Mesodermal cell (in vitro differentiated cells): ENCODE measurements around the gene RASGRP1.
"Not testable (repeated sequence)": the region's sequence is repeated elsewhere in the genome, so short reads cannot be mapped to it uniquely, and the experiment has no call there.

Experiments
- H3K27ac ChIP-seq: 2 replicates; pipeline ENCODE4 v1.7.0; 2013; ENCODE audit warnings: mild to moderate bottlenecking, low read depth, low read length, moderate library complexity; ENCODE audit not compliant: severe bottlenecking
- H3K36me3 ChIP-seq: 2 replicates; pipeline ENCODE4 v1.7.1; 2013; ENCODE audit warnings: mild to moderate bottlenecking, low read length, moderate library complexity; ENCODE audit not compliant: control insufficient read depth, insufficient read depth
- H3K4me1 ChIP-seq: one replicate; pipeline ENCODE4 v1.7.1; 2013; ENCODE audit warnings: mild to moderate bottlenecking, low read length; ENCODE audit not compliant: insufficient read depth, control insufficient read depth, poor library complexity, severe bottlenecking
- H3K4me3 ChIP-seq: 2 replicates; pipeline ENCODE4 v1.7.0; 2013; ENCODE audit warnings: low read length, control low read depth, mild to moderate bottlenecking; ENCODE audit not compliant: insufficient read depth, poor library complexity, severe bottlenecking; ENCODE audit errors: extremely low read depth
- H3K9me3 ChIP-seq: 2 replicates; pipeline ENCODE4 v1.7.1; 2013; ENCODE audit warnings: mild to moderate bottlenecking, low read length, moderate library complexity; ENCODE audit not compliant: control insufficient read depth
- WGBS, 2 experiments: methylation state at CpG; one replicate each; pipeline ENCODE4 v1.1.5; 2013; ENCODE audit warnings: missing lambda C conversion rate in 2 of 2; ENCODE audit not compliant: insufficient coverage in 2 of 2; 5-methylcytosine and 5-hydroxymethylcytosine counted together

The RASGRP1 gene

DNA sequence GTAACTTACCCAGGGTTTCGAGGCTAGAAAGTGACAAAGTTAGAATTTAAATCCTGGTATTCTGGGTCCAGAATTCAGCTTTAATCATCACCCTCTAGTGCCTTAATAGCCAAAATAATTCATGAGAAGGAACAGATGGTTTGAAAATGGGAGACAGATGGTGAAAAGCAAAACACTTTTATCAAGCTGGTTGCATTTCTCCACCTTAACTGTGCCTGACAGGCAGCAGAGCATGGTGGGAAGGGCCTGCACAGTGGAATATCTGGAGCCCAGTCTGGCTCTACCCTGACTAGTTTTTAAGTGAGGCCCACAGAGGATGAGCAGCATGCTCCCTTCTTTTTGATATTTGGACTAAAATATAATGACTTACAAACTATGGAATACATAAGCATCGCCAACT, 35.6 kb upstream of the RASGRP1 start:
- Histone ChIP-seq H3K4me3 (no peak overlapping the region), H3K27ac (no peak overlapping the region), H3K9me3 (no peaks in the 10 kb centered on the region), H3K4me1 (no peaks in the 10 kb centered on the region), H3K36me3 (no peaks in the 10 kb centered on the region)
- WGBS, 2 experiments: no CpG with 5 or more reads among the region's 2 CpGs

DNA sequence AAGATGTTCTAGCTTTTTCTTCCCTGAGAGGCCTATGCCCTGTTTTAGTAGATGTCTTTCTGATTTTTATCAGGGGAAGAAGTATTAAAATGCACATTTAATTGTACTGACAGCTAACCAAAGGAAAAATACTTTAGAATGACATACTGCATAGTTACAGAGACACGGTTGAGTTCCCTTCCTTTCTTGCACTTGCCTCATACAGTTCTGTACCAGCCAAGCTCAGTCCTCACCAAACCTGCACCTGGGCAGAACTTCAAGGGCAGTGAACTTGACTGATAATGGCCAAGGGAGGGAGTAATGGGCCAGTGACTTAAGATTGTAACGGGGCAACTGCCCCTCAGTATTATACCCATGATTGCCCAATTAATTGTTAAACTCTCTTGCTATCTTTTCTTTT, 34.1 kb upstream of the RASGRP1 start:
- Histone ChIP-seq H3K4me3 (no peak overlapping the region), H3K4me1 (no peaks in the 10 kb centered on the region), H3K36me3 (no peaks in the 10 kb centered on the region), H3K27ac (no peak overlapping the region), H3K9me3 (no peaks in the 10 kb centered on the region)
- whole genome bisulfite sequencing, 2 experiments: 80 to 90% methylated on average over 1 to 2 of the region's 2 CpGs

DNA sequence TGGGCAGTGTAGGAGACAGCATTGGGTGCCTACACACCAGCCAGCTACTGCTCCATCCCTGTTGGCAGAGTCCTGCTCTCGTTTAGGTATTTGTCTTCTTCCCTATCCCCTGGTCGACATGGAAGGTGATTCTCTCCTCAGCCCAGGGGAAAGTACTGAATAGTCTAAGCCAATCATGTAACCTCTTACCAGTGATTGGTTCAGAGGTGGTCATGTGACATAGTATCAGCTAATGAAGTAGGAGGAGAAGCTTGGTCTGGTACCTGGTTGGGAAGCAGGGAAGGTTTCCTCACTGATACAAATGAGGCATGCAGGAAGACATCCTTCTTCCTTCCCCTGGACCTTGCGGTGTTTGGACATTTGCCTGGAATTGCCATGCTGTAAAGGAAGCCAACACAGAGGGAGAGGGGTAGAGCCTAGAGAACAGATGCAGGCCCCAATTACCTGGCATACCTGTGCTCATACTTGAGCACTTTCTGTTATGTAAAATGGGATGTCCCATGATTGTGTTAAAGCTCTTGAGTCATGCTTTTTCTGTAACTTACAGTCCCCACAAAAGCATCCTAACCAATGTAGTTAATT, 32.7 kb upstream of the RASGRP1 start:
- 85 to 100% methylated on average over 2 of the region's 3 CpGs for WGBS, 2 experiments

DNA sequence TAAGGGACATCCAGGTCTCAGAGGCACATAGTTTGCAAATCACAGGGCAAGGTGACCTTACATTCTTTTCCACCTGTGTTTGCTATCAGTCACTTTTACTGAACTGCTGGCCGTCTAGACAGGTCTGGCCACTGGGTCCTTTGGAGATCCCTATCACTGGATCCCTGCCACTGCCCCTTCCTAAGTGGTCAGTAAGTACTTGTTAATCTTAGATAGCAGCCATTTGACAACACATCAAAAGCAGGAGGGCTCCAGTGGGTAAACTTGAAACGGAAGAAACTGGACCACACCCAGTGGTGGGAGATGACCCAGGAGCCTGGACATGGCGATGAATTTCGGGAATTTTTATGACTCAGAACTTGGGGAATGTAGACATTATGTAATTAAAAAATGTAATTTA, 28.9 kb upstream of the RASGRP1 start:
- H3K36me3 ChIP-seq: no peaks in the 10 kb centered on the region
- no peak overlapping the region for H3K27ac ChIP-seq
- peaks cover 13% of the 10 kb centered on the region for H3K4me1 ChIP-seq
- H3K4me3 ChIP-seq: no peak overlapping the region
- no peaks in the 10 kb centered on the region for H3K9me3 ChIP-seq
- 86 to 100% methylated on average over 1 to 3 of the region's 4 CpGs for WGBS, 2 experiments

More for the DNA sequence above, 32.7 kb upstream of the RASGRP1 start:
- Histone ChIP-seq H3K9me3 (no peaks in the 10 kb centered on the region), H3K4me1 (no peaks in the 10 kb centered on the region), H3K27ac (no peak overlapping the region), H3K36me3 (no peaks in the 10 kb centered on the region), H3K4me3 (no peak overlapping the region)

DNA sequence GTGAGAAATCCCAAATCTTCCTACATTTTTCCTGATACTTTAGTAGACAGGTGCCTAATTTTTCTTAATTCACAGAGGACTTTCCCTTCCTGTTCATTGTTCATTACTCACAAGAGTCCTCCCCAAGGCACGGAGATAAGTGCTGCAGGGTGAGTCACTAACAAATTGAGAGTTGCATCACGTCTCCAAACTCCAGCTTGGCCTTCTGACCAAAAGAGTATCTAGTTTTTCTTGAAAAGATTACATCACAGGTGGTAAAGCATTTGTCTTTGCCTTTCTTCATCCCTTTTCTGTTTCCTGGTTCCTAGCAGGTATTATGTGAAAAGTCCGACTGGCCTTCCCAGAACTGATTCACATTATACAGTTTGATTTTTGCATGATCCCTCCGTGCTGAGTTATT, 24.9 kb upstream of the RASGRP1 start:
- 82 to 91% methylated on average over 2 of the region's 4 CpGs for WGBS, 2 experiments
- H3K36me3 ChIP-seq: no peaks in the 10 kb centered on the region
- no peak overlapping the region for H3K4me3 ChIP-seq
- peaks cover 17% of the 10 kb centered on the region for H3K4me1 ChIP-seq
- H3K9me3 ChIP-seq: no peaks in the 10 kb centered on the region
- no peak overlapping the region for H3K27ac ChIP-seq

DNA sequence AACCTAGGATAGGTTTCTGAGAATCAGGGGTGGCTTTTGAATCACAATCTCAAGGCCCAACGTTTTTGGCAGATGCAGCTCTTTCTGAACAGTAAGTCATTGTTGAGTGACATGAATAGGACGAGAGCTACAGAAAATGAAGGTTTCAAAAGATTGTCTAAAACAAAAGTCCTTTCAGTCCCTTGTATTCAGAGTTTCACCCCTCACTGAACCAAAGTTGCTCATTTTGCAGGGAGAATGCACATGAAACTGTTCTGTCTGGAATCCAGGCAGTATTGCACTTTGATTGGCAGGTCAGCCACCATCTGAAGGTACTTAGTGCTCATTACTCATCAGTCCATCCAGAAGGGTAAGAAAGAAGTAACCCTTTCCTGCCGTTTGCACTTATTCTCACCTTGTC, 24.1 kb upstream of the RASGRP1 start:
- Histone ChIP-seq H3K27ac (no peak overlapping the region), H3K9me3 (no peaks in the 10 kb centered on the region), H3K36me3 (no peaks in the 10 kb centered on the region), H3K4me1 (peaks cover 17% of the 10 kb centered on the region), H3K4me3 (no peak overlapping the region)
- WGBS, 2 experiments: 62% methylated on average over 2 of the region's 3 CpGs; no CpG with 5 or more reads in 1 of the 2 experiments

DNA sequence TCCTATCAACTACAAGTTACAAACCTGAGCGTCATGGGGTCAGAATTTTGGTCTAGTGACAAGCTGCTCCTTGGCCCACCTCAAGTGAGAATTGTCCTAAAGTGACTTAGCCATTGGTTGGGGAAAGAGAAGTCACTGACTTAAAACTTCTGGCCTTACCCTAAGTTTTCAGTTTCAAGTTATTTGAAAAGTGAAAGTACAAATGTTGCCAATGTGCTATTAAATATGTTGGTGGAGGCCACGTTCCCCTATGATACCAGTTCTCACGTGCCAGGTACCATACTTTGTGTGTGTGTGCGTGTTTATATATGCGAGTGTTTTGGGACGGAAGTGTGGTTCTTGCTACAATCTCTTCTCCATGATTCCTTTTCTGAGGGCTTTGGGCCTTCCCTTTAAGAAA, 22.6 kb upstream of the RASGRP1 start:
- Histone ChIP-seq H3K9me3 (no peaks in the 10 kb centered on the region), H3K4me3 (no peak overlapping the region), H3K27ac (no peak overlapping the region), H3K4me1 (peaks cover 17% of the 10 kb centered on the region), H3K36me3 (no peaks in the 10 kb centered on the region)
- WGBS, 2 experiments: 86 to 94% methylated on average over 3 to 5 of the region's 6 CpGs

DNA sequence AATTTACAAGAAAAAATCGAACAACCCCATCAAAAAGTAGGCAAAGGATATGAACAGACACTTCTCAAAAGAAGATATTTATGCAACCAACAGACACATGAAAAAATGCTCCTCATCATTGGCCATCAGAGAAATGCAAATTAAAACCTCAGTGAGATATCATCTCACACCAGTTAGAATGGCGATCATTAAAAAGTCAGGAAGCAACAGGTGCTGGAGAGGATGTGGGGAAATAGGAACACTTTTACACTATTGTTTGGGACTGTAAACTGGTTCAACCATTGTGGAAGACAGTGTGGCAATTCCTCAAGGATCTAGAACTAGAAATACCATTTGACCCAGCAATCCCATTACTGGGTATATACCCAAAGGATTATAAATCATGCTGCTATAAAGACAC, 21.4 kb upstream of the RASGRP1 start:
- 100% methylated on average over 1 of the region's 2 CpGs; no CpG with 5 or more reads in 1 of the 2 experiments for WGBS, 2 experiments
- H3K4me1 ChIP-seq: peaks cover 17% of the 10 kb centered on the region
- not testable (repeated sequence) for H3K9me3 ChIP-seq, H3K36me3 ChIP-seq, H3K27ac ChIP-seq, H3K4me3 ChIP-seq

DNA sequence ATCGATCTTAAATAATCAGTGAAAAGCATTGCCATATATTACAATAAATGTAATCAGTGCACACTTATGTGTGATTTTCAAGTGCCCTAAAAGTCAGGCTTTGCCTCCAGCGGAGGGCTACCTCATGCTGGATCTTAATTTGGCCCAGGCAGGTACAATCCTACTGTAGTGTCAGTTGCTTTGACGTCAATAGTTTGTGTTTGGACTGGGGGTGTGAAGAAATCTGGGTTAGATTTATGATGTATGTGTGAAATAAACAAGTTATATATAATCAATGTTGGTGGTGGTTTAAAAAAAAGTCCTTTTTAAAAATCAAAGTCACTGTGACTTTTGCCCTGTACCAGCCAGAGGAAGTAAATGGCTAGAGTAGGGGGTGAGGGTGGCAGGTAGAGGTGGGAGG, 14.0 kb upstream of the RASGRP1 start:
- Histone ChIP-seq H3K27ac (no peak overlapping the region), H3K9me3 (no peaks in the 10 kb centered on the region)
- 83% methylated on average over 2 of the region's 3 CpGs for WGBS, 2 experiments

DNA sequence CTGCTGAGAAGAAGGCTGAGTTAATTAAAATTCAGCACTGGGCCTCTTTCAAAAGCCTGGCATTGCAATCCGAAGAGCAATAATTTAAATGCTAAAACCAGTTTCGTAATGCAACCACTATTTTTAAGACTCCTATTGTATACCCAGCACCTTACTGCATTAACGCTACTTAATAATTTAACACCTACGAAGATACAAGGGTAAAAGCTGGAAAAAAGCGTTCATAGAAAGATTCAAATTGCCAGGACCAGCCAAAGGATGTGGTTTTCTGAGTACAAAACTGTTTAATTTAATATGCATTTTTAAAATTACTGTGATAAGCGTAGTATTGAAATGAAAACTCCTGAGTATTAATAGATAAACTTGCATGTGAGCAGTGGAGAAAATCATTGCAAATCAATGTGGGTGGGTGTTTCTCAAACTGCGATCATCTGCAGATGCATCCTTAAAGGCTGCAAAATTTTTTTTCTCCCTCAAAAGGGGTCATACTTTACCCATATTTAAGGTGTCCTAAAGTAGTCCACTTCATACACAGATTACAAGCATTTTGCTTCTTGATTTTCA, 12.9 kb upstream of the RASGRP1 start:
- Histone ChIP-seq H3K36me3 (no peaks in the 10 kb centered on the region), H3K4me3 (no peak overlapping the region), H3K27ac (no peak overlapping the region), H3K4me1 (no peaks in the 10 kb centered on the region), H3K9me3 (no peaks in the 10 kb centered on the region)
- 86 to 87% methylated on average over 3 to 4 of the region's 7 CpGs for WGBS, 2 experiments

More for the DNA sequence above, 14.0 kb upstream of the RASGRP1 start:
- no peak overlapping the region for H3K4me3 ChIP-seq
- no peaks in the 10 kb centered on the region for H3K4me1 ChIP-seq
- no peaks in the 10 kb centered on the region for H3K36me3 ChIP-seq

DNA sequence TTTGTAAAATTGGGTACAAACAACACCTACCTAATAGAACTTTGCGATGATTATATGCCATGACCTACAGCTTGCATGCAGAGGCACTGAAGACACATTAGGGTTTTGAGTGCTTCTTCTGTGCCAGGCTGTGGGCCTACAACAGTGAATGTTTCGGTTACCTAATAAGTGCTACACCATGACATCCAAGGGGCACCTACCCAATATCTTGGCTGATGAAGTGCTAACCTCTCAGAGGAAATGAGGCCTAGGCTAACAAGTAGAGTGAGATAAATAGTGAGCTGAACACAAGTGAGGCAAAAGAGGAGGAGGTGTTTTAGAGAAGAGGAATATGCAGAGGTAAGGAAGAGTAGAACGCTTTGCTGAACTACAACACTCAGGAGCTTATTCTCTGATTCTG, 12.2 kb upstream of the RASGRP1 start:
- no peak overlapping the region for H3K4me3 ChIP-seq
- H3K27ac ChIP-seq: no peak overlapping the region
- no peaks in the 10 kb centered on the region for H3K9me3 ChIP-seq
- no peaks in the 10 kb centered on the region for H3K36me3 ChIP-seq
- WGBS, 2 experiments: 87 to 100% methylated on average over 1 to 2 of the region's 3 CpGs
- H3K4me1 ChIP-seq: no peaks in the 10 kb centered on the region
